A549 (cell line): ENCODE results near the gene VMO1.

Source experiments
- CEBPB ChIP-seq, 2 experiments: fragments of >200 bp in 1 of 2; sonication (Bioruptor Twin) in 1 of 2; formaldehyde crosslinking in 1 of 2; IDR thresholded peaks; 2 replicates each; pipeline ENCODE4 v1.6.1; 2012 to 2016
- EP300 ChIP-seq, 2 experiments: fragments of >200 bp; sonication (Bioruptor Twin); formaldehyde crosslinking; IDR thresholded peaks; 2 replicates in 1 of 2; 3 replicates in 1 of 2; pipeline ENCODE4 v1.6.1; 2016 to 2017
- KDM1A ChIP-seq: fragments of 200-600 bp; sonication (generic); IDR thresholded peaks from 2 replicates; pipeline ENCODE4 v1.6.1; 2016; ENCODE audit warnings: low read depth, mild to moderate bottlenecking
- MYC ChIP-seq: IDR thresholded peaks from 2 replicates; pipeline ENCODE4 v1.6.1; 2012; ENCODE audit warnings: mild to moderate bottlenecking, inconsistent platforms, low read length, improper control_type of control experiment, borderline replicate concordance
- PHF8 ChIP-seq: fragments of 200-600 bp; sonication (generic); IDR thresholded peaks from 2 replicates; pipeline ENCODE4 v1.6.1; 2016; ENCODE audit warnings: low read depth, mild to moderate bottlenecking, antibody characterized with exemption, moderate library complexity, borderline replicate concordance
- POLR2A ChIP-seq: IDR thresholded peaks from 2 replicates; pipeline ENCODE4 v1.6.1; 2012; ENCODE audit warnings: mild to moderate bottlenecking, low read length
- POLR2AphosphoS2 ChIP-seq: conservative IDR thresholded peaks from 2 replicates; pipeline ENCODE4 v1.6.1; 2012; ENCODE audit warnings: low read length, improper control_type of control experiment, inconsistent platforms
- RNF2 ChIP-seq: fragments of 200-600 bp; sonication (generic); IDR thresholded peaks from 2 replicates; pipeline ENCODE4 v1.6.1; 2016; ENCODE audit warnings: low read depth, mild to moderate bottlenecking, antibody characterized with exemption, moderate library complexity, borderline replicate concordance
- TF ChIP-seq, protein P1 (sequence below): fragments of >200 bp; sonication (Bioruptor Twin); formaldehyde crosslinking; IDR thresholded peaks from 3 replicates; pipeline ENCODE4 v1.5.1; 2016
- TF ChIP-seq, protein P2 (sequence below): fragments of 150-350 bp; IDR thresholded peaks from 2 replicates; pipeline ENCODE4 v1.6.1; 2014; ENCODE audit warnings: low read depth, mild to moderate bottlenecking, low read length

DNA sequence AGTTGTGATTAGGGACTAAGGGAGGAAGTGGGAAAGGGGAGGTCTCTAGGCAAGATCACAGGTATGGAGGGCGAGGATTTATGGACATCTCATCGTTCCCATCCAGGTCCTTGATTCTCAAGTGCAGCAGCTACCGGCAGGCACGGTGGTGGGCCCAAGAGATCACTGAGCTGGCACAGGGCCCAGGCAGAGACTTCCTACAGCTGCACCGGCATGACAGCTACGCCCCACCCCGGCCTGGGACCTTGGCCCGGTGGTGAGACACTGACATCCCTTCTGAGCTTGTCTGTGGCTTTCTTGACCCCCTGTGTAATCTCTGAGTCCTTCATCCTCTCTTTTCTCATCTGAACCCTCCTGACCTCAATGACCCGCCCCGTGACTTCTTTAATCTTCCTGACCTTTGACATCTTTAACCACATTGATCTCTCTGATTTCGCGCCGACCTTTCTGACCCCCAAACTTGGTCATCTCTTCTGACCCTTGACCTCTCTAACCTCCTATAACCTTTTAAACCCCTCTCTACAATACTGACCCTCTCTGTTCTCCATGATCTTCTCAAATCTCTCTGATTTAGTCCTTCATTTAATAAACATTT, 24.6 kb upstream of the VMO1 start:
- TF ChIP-seq EP300 (IDR thresholded peaks at IDR 0.05): no peak
- TF ChIP-seq, protein P1, sequence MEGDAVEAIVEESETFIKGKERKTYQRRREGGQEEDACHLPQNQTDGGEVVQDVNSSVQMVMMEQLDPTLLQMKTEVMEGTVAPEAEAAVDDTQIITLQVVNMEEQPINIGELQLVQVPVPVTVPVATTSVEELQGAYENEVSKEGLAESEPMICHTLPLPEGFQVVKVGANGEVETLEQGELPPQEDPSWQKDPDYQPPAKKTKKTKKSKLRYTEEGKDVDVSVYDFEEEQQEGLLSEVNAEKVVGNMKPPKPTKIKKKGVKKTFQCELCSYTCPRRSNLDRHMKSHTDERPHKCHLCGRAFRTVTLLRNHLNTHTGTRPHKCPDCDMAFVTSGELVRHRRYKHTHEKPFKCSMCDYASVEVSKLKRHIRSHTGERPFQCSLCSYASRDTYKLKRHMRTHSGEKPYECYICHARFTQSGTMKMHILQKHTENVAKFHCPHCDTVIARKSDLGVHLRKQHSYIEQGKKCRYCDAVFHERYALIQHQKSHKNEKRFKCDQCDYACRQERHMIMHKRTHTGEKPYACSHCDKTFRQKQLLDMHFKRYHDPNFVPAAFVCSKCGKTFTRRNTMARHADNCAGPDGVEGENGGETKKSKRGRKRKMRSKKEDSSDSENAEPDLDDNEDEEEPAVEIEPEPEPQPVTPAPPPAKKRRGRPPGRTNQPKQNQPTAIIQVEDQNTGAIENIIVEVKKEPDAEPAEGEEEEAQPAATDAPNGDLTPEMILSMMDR: no peak
- TF ChIP-seq POLR2A: no peak
- TF ChIP-seq RNF2: no peak
- no peak for TF ChIP-seq MYC
- TF ChIP-seq, protein P2, sequence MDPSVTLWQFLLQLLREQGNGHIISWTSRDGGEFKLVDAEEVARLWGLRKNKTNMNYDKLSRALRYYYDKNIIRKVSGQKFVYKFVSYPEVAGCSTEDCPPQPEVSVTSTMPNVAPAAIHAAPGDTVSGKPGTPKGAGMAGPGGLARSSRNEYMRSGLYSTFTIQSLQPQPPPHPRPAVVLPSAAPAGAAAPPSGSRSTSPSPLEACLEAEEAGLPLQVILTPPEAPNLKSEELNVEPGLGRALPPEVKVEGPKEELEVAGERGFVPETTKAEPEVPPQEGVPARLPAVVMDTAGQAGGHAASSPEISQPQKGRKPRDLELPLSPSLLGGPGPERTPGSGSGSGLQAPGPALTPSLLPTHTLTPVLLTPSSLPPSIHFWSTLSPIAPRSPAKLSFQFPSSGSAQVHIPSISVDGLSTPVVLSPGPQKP: no peak
- TF ChIP-seq CEBPB (IDR thresholded peaks at IDR 0.05): no peak
- TF ChIP-seq KDM1A: no peak
- no peak for TF ChIP-seq PHF8
- TF ChIP-seq POLR2AphosphoS2: no peak
